ENCODE results near the gene LCN6. TPM values are rescaled to one million over a fixed set of nuclear protein-coding genes. Genes with fewer than 3 reads are reported as not detected.

The LCN6 gene
- total and polyA plus RNA-seq, 2 donors (not counting 1 experiment from before 2014, with no cell fraction given): 0.18 TPM; not detected in 1

DNA sequence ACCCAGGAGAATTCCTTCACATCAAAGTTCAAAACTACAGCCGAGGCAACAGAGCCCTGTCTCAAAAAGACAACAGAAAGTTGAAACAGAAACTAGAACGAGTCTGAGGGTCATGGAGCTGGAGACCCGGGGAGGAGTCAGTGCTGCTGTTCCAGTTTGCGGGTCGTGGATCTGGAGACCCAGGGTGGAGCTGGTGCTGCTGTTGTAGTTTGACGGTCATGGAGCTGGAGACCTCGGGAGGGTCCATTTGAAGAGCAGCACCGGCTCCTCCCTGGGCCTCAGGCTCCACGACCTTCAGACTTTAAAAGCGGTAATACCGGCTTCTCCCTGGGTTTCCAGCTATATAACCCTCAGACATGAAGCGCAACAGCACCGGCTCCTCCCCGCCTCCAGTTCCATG is 29.0 kb upstream of the LCN6 start:
- H3K4me3 Mint-ChIP-seq: no peak overlapping the region
- H3K4me3 ChIP-seq (ENCODE audit: control extremely low read depth in 1 of 5, extremely low read depth in 1 of 5, insufficient read depth in 1 of 5, low read depth in 2 of 5, low read length in 4 of 5): no peak overlapping the region
- no peak overlapping the region for H3K27ac Mint-ChIP-seq
- peaks cover 6% of the 10 kb centered on the region for H3K9me3 Mint-ChIP-seq (ENCODE audit: insufficient read depth)
- DNase-seq (no peak), ATAC-seq (ENCODE audit: low read depth) (no peak)
- H3K79me2 ChIP-seq (ENCODE audit: control insufficient read depth, insufficient read depth, low read length): no peaks in the 10 kb centered on the region
- H4K20me1 ChIP-seq (ENCODE audit: control insufficient read depth, insufficient read depth, low read length, poor library complexity, severe bottlenecking): no peaks in the 10 kb centered on the region
- TF ChIP-seq EZH2 (IDR thresholded peaks at IDR 0.05; ENCODE audit: borderline replicate concordance, insufficient read depth, low read depth, low read length, poor library complexity, severe bottlenecking): no peak
- TF ChIP-seq, protein P1, sequence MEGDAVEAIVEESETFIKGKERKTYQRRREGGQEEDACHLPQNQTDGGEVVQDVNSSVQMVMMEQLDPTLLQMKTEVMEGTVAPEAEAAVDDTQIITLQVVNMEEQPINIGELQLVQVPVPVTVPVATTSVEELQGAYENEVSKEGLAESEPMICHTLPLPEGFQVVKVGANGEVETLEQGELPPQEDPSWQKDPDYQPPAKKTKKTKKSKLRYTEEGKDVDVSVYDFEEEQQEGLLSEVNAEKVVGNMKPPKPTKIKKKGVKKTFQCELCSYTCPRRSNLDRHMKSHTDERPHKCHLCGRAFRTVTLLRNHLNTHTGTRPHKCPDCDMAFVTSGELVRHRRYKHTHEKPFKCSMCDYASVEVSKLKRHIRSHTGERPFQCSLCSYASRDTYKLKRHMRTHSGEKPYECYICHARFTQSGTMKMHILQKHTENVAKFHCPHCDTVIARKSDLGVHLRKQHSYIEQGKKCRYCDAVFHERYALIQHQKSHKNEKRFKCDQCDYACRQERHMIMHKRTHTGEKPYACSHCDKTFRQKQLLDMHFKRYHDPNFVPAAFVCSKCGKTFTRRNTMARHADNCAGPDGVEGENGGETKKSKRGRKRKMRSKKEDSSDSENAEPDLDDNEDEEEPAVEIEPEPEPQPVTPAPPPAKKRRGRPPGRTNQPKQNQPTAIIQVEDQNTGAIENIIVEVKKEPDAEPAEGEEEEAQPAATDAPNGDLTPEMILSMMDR (IDR thresholded peaks at IDR 0.05): no peak
- ChIA-PET POLR2A (interaction anchor here (1.7 kb wide), 1 partner anchor 48 kb away, joined by 5 read pairs; no protein-coding TSS in a partner anchor), CTCF (interaction anchor here (1.0 to 2.7 kb wide), 9 partner anchors 10 to 290 kb away, joined by 4 to 24 read pairs (median 6); partner anchors contain the start of genes ABCA2, FUT7 and LCN8)
- H3K36me3 ChIP-seq (replicated peaks in 1 of 2; ENCODE audit: control extremely low read depth in 1 of 2, control insufficient read depth in 1 of 2, extremely low read depth in 1 of 2, insufficient read depth in 2 of 2, low read length in 1 of 2): no peaks in the 10 kb centered on the region
- H3K4me1 ChIP-seq (ENCODE audit: control insufficient read depth in 2 of 2, insufficient read depth in 2 of 2, low read length in 2 of 2): peaks cover 7% of the 10 kb centered on the region in 2 donors
- 87% methylated on average over 13 of the region's 14 CpGs for WGBS (ENCODE audit: insufficient coverage)
- no peak overlapping the region for H3K9ac ChIP-seq (ENCODE audit: low read length)
- H2AFZ ChIP-seq (ENCODE audit: insufficient read depth, low read depth, low read length, poor library complexity, severe bottlenecking): no peak overlapping the region
- H3K4me2 ChIP-seq (replicated peaks; ENCODE audit: low read depth, low read length, poor library complexity, severe bottlenecking): no peak overlapping the region
- no peak overlapping the region for H3K27ac ChIP-seq (ENCODE audit: low read length in 2 of 2)
- peaks cover 5% of the 10 kb centered on the region for H3K4me1 Mint-ChIP-seq
- intact Hi-C loops (cut with micrococcal nuclease): no loop called here
- H3K27me3 ChIP-seq (replicated peaks in 1 of 4; ENCODE audit: control extremely low read depth in 1 of 4, control insufficient read depth in 3 of 4, insufficient read depth in 4 of 4, low read length in 3 of 4): peaks cover 0 to 4% (median 1%) of the 10 kb centered on the region in 4 experiments
- peaks cover 19% of the 10 kb centered on the region for H3K27me3 Mint-ChIP-seq
- peaks cover 0 to 10% (median 6%) of the 10 kb centered on the region in 3 donors for H3K9me3 ChIP-seq (ENCODE audit: control extremely low read depth in 1 of 3, control insufficient read depth in 2 of 3, insufficient read depth in 1 of 3, low read length in 2 of 3)

DNA sequence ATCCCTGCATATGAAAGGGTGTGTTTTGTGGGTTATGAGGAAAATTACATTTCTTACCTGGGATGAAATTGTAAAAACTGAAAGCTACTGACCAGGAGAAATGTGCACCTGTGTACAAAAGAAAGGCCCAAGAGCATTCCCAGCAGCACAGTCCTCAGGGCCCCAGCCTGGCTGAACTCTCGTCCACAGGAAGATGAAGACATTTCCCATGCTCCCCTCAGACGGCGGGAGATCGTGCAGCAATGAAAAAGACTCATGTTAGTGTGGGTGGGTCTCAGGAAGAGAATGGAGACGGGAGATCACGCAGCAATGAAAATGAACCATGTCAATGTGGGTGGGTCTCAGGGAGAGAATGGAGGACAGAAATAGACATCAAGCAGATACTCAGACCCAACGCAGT is 28.6 kb upstream of the LCN6 start:
- H3K9me3 Mint-ChIP-seq (ENCODE audit: insufficient read depth): peaks cover 6% of the 10 kb centered on the region
- Histone ChIP-seq H4K20me1 (ENCODE audit: control insufficient read depth, insufficient read depth, low read length, poor library complexity, severe bottlenecking) (no peaks in the 10 kb centered on the region), H3K4me2 (replicated peaks; ENCODE audit: low read depth, low read length, poor library complexity, severe bottlenecking) (no peak overlapping the region), H3K27ac (ENCODE audit: low read length in 2 of 2) (no peak overlapping the region), H3K27me3 (replicated peaks in 1 of 4; ENCODE audit: control extremely low read depth in 1 of 4, control insufficient read depth in 3 of 4, insufficient read depth in 4 of 4, low read length in 3 of 4) (peaks cover 0 to 4% (median 1%) of the 10 kb centered on the region in 4 experiments), H3K36me3 (replicated peaks in 1 of 2; ENCODE audit: control extremely low read depth in 1 of 2, control insufficient read depth in 1 of 2, extremely low read depth in 1 of 2, insufficient read depth in 2 of 2, low read length in 1 of 2) (no peaks in the 10 kb centered on the region), H3K9me3 (ENCODE audit: control extremely low read depth in 1 of 3, control insufficient read depth in 2 of 3, insufficient read depth in 1 of 3, low read length in 2 of 3) (peaks cover 0 to 10% (median 6%) of the 10 kb centered on the region in 3 donors), H3K79me2 (ENCODE audit: control insufficient read depth, insufficient read depth, low read length) (no peaks in the 10 kb centered on the region), H3K9ac (ENCODE audit: low read length) (no peak overlapping the region), H3K4me1 (ENCODE audit: control insufficient read depth in 2 of 2, insufficient read depth in 2 of 2, low read length in 2 of 2) (peaks cover 7% of the 10 kb centered on the region in 2 donors), H3K4me3 (ENCODE audit: control extremely low read depth in 1 of 5, extremely low read depth in 1 of 5, insufficient read depth in 1 of 5, low read depth in 2 of 5, low read length in 4 of 5) (no peak overlapping the region), H2AFZ (ENCODE audit: insufficient read depth, low read depth, low read length, poor library complexity, severe bottlenecking) (no peak overlapping the region)
- ChIA-PET POLR2A (no interaction called here), CTCF (interaction anchor here (1.3 to 2.7 kb wide), 6 partner anchors 10 to 290 kb away, joined by 4 to 24 read pairs (median 8); partner anchors contain the start of gene ABCA2)
- H3K27me3 Mint-ChIP-seq: peaks cover 24% of the 10 kb centered on the region
- 69% methylated on average over 5 of the region's 7 CpGs for WGBS (ENCODE audit: insufficient coverage)
- H3K4me1 Mint-ChIP-seq: peaks cover 8% of the 10 kb centered on the region
- no peak for ATAC-seq (ENCODE audit: low read depth)
- H3K27ac Mint-ChIP-seq: no peak overlapping the region
- intact Hi-C loops (cut with micrococcal nuclease): no loop called here
- H3K4me3 Mint-ChIP-seq: no peak overlapping the region
- no peak for TF ChIP-seq EZH2 (IDR thresholded peaks at IDR 0.05; ENCODE audit: borderline replicate concordance, insufficient read depth, low read depth, low read length, poor library complexity, severe bottlenecking)
- TF ChIP-seq, protein P1 (IDR thresholded peaks at IDR 0.05): no peak
- no peak for DNase-seq
